HepG2 (cell line): ENCODE data around the gene TPRG1. TPM values are rescaled to one million over a fixed set of nuclear protein-coding genes. Genes with fewer than 3 reads are reported as not detected.

Source experiments
- ATAC-seq: fragments of 200-7000 bp; cut with Tn5 transposase; 3 replicates; pipeline ENCODE4 v1.9.1; 2020; ENCODE audit warnings: mild to moderate bottlenecking, moderate library complexity
- BruUV-seq: library from RNA; stranded (reverse); fragments of 400-500 nt; replicated peaks from 2 replicates; lab custom pipeline; 2021; lab: Mats Ljungman, UMichigan
- CTCF ChIA-PET: fragments of 300-600 bp; formaldehyde crosslinking; extraction: SDS; loops from one replicate; lab custom pipeline; 2021; ENCODE audit warnings: low total read pairs, inconsistent platforms, low intra/inter-chr PET ratio; lab: Yijun Ruan, JAX
- POLR2A ChIA-PET: fragments of 350-600 bp; sonication (Branson Sonifier 250); formaldehyde crosslinking; loops from one replicate; lab custom pipeline; 2020; ENCODE audit warnings: antibody characterized with exemption, inconsistent platforms; lab: Yijun Ruan, JAX
- DNase-seq: peaks from one replicate; pipeline ENCODE4 v3.0.0-alpha.2; 2015; ENCODE audit warnings: low spot score
- FAIRE-seq: peaks from 3 replicates; lab custom pipeline; 2011; peaks lifted over from hg19 to GRCh38; lab: Jason Lieb, UNC
- H2AFZ ChIP-seq: one replicate; pipeline ENCODE4 v1.6.1; 2011; ENCODE audit warnings: low read length, inconsistent platforms
- H3K27ac ChIP-seq: fragments of 300-600 bp; 3 replicates; pipeline ENCODE4 v1.8.0; 2011; ENCODE audit warnings: mixed run types, mild to moderate bottlenecking, mixed read lengths, low read length, inconsistent platforms; ENCODE audit not compliant: insufficient read depth; ENCODE audit errors: extremely low read length
- H3K27me3 ChIP-seq, 2 experiments: fragments of 200-600 bp in 1 of 2; 2 replicates in 1 of 2; 3 replicates in 1 of 2; pipeline versions ENCODE4 v1.6.0 to v1.8.0; 2011; ENCODE audit warnings: low read length in 2 of 2, mild to moderate bottlenecking in 2 of 2, moderate library complexity in 2 of 2, inconsistent platforms in 1 of 2; ENCODE audit not compliant: insufficient read depth in 2 of 2, control insufficient read depth in 1 of 2
- H3K36me3 ChIP-seq, 2 experiments: fragments of 200-600 bp in 1 of 2; replicated peaks in 1 of 2; 2 replicates in 1 of 2; 3 replicates in 1 of 2; pipeline versions ENCODE4 v1.5.1 to v1.8.0; 2011; ENCODE audit warnings: low read length in 2 of 2, inconsistent platforms in 1 of 2; ENCODE audit not compliant: insufficient read depth in 2 of 2, control insufficient read depth in 1 of 2
- H3K4me1 ChIP-seq: 2 replicates; pipeline ENCODE4 v1.5.1; 2012; ENCODE audit warnings: low read length, inconsistent platforms; ENCODE audit not compliant: insufficient read depth
- H3K4me2 ChIP-seq: 2 replicates; pipeline ENCODE4 v1.6.0; 2011; ENCODE audit warnings: low read depth, low read length, inconsistent platforms
- H3K4me3 ChIP-seq, 3 experiments: fragments of 200-600 bp in 1 of 3; sonication (generic), shearing (Covaris generic) in 1 of 3; replicated peaks in 1 of 3; 2 replicates each; pipeline ENCODE4 v1.5.1; 2011 to 2016; ENCODE audit warnings: low read length in 3 of 3, inconsistent platforms in 2 of 3, low read depth in 2 of 3, mild to moderate bottlenecking in 2 of 3, control low read depth in 1 of 3, mixed read lengths in 1 of 3; ENCODE audit not compliant: insufficient read depth in 1 of 3
- H3K79me2 ChIP-seq: one replicate; pipeline ENCODE4 v1.6.1; 2011; ENCODE audit warnings: low read length, inconsistent platforms; ENCODE audit not compliant: insufficient read depth
- H3K9ac ChIP-seq: 2 replicates; pipeline ENCODE4 v1.6.0; 2011; ENCODE audit warnings: mild to moderate bottlenecking, low read depth, low read length, inconsistent platforms; ENCODE audit not compliant: insufficient read depth
- H3K9me3 ChIP-seq: 2 replicates; pipeline ENCODE4 v1.5.1; 2012; ENCODE audit warnings: mild to moderate bottlenecking, low read length
- H4K20me1 ChIP-seq: 2 replicates; pipeline ENCODE4 v1.6.0; 2011; ENCODE audit warnings: inconsistent platforms, mild to moderate bottlenecking, low read length, moderate library complexity; ENCODE audit not compliant: insufficient read depth
- ARID4A ChIP-seq: sonication (generic); formaldehyde crosslinking; IDR thresholded peaks from 2 replicates; pipeline ENCODE4 v1.5.0; 2020; ENCODE audit warnings: mild to moderate bottlenecking, missing genetic modification reagents, borderline replicate concordance
- ASH2L ChIP-seq: fragments of 300-600, 200-600 bp; sonication (generic); IDR thresholded peaks from 2 replicates; pipeline ENCODE4 v1.7.0; 2017; ENCODE audit warnings: low read depth, mild to moderate bottlenecking, moderate library complexity, mixed read lengths, low read length; ENCODE audit not compliant: insufficient read length
- BHLHE40 ChIP-seq: IDR thresholded peaks from 2 replicates; pipeline ENCODE4 v1.6.1; 2011; ENCODE audit warnings: low read length, improper control_type of control experiment
- ELF4 ChIP-seq: sonication (generic); formaldehyde crosslinking; IDR thresholded peaks from 2 replicates; pipeline ENCODE4 v1.5.0; 2020; ENCODE audit warnings: missing genetic modification reagents, mild to moderate bottlenecking, moderate library complexity, borderline replicate concordance
- FOXO1 ChIP-seq: sonication (generic); formaldehyde crosslinking; IDR thresholded peaks from 2 replicates; pipeline ENCODE4 v1.4.0; 2020; ENCODE audit warnings: missing genetic modification reagents
- HOXA7 ChIP-seq: sonication (generic); formaldehyde crosslinking; IDR thresholded peaks from 2 replicates; pipeline ENCODE4 v1.8.1; 2022; ENCODE audit warnings: mild to moderate bottlenecking, missing genetic modification reagents, moderate library complexity
- LCORL ChIP-seq, 2 experiments: fragments of 450-650 bp in 1 of 2; sonication (generic) in 1 of 2; formaldehyde crosslinking in 1 of 2; IDR thresholded peaks; 2 replicates each; pipeline versions ENCODE4 v1.5.0 to v1.6.1; 2017 to 2020; ENCODE audit warnings: antibody characterized with exemption in 1 of 2, missing genetic modification reagents in 1 of 2
- ZFX ChIP-seq: sonication (generic); formaldehyde crosslinking; IDR thresholded peaks from 2 replicates; pipeline ENCODE4 v1.4.0; 2020; ENCODE audit warnings: mild to moderate bottlenecking, low read depth, missing genetic modification reagents, moderate library complexity
- ZNF12 ChIP-seq: sonication (generic); formaldehyde crosslinking; IDR thresholded peaks from 2 replicates; pipeline ENCODE4 v1.5.0; 2020; ENCODE audit warnings: missing genetic modification reagents
- ZNF225 ChIP-seq: sonication (generic); formaldehyde crosslinking; IDR thresholded peaks from 2 replicates; pipeline ENCODE4 v1.4.0; 2020; ENCODE audit warnings: mild to moderate bottlenecking, missing genetic modification reagents
- ZNF232 ChIP-seq: sonication (generic); formaldehyde crosslinking; IDR thresholded peaks from 2 replicates; pipeline ENCODE4 v1.4.0; 2020; ENCODE audit warnings: missing genetic modification reagents, borderline replicate concordance
- ZNF335 ChIP-seq: sonication (generic); formaldehyde crosslinking; IDR thresholded peaks from 2 replicates; pipeline ENCODE4 v1.4.0; 2020; ENCODE audit warnings: missing genetic modification reagents
- ZNF574 ChIP-seq: sonication (generic); formaldehyde crosslinking; IDR thresholded peaks from 2 replicates; pipeline ENCODE4 v1.4.0; 2020; ENCODE audit warnings: missing genetic modification reagents
- WGBS: methylation state at CpG from one replicate; pipeline ENCODE4 v1.1.6; 2017; ENCODE audit warnings: low lambda C conversion rate; 5-methylcytosine and 5-hydroxymethylcytosine counted together
- in situ Hi-C: cut with HindIII; loops from 2 replicates; pipeline ENCODE4 v1.10.0; 2017; ENCODE audit warnings: low pct_unique_long_range_greater_than_20kb; ENCODE audit not compliant: extremely low pct_ligation_motif_present
- intact Hi-C: fragments of 100-400 bp; cut with micrococcal nuclease; formaldehyde crosslinking; loops from one replicate; pipeline ENCODE4 v1.10.0; 2022; ENCODE audit not compliant: unreplicated experiment
- polyA plus RNA-seq, 8 experiments: library from polyadenylated mRNA; depleted of rRNA in 3 of 8; stranded (reverse) in 7 of 8; unstranded in 1 of 8; fragments of >200 nt; fragmentation: Illumina TruSeq in 4 of 8; extraction: Trizol in 4 of 8; gene quantifications; 2 replicates each; pipeline versions ENCODE4 v1.2.1 to v1.2.3, GENCODE V29; 2011 to 2016; ENCODE audit warnings: low read depth in 4 of 8, missing spikeins in 1 of 8, mixed read lengths in 1 of 8; ENCODE audit not compliant: insufficient read depth in 1 of 8
- total RNA-seq, 5 experiments: library from RNA; depleted of rRNA; stranded (reverse); fragments of >200 nt; fragmentation: Illumina TruSeq; extraction: Trizol; gene quantifications; 2 replicates each; pipeline ENCODE4 v1.2.3, GENCODE V29; 2016; ENCODE audit warnings: low read depth in 1 of 5
- TF ChIP-seq, protein P1 (sequence below): sonication (generic); formaldehyde crosslinking; IDR thresholded peaks from 2 replicates; pipeline ENCODE4 v1.4.0; 2020; ENCODE audit warnings: missing genetic modification reagents

The TPRG1 gene
- total and polyA plus RNA-seq, 2 of the 13 experiments (the other 11 are each of a cell fraction or from before 2014, with no cell fraction given): 0.17 TPM; not detected in 1

DNA sequence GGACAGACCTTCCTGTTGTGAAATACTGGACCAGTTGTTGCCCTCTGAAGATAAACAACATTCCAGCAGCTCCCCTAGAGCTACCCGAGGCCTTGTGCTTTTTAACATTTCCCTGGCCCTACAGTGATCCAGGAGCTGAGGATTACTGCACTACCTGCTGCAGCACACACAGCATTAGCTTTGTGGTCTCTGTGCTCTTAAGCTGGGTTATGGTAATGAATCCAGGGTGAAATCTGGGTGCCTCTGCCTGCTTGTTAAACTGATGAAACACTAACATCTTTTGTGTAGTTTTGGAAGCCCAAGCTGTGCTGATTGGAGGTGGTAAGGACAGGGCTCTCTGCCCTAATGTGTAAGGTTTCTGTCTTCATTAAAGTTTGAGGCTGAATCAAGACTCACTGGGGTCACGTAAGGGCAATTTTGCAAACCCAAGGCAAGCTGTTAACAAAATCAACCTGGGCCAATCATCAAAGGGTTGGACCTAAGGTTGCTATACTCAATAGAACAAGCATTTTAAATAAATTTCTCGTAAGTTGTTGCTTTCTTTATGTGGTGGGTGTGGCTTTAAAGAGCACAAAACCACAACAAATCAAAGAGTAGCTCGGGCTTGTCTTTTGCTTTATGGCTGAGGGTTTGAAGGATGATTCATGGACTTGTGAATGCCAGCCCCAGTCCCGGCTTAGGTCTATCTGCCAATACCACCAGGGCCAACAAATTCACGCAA lies 183.9 kb downstream of the TPRG1 start:
- in situ Hi-C loops (no loop called here), intact Hi-C loops (no loop called here)
- H3K4me1 ChIP-seq: peaks cover 27% of the 10 kb centered on the region
- H3K9me3 ChIP-seq: no peaks in the 10 kb centered on the region
- H3K4me2 ChIP-seq: peak overlapping the region; percentile 58; the same call in 1 of the 2 replicates
- WGBS: under 1% methylated on average over 6 of the region's 6 CpGs
- DNase-seq (peak; percentile 52), ATAC-seq (peak; percentile 99), FAIRE-seq (peak; percentile 77)
- H3K36me3 ChIP-seq: no peaks in the 10 kb centered on the region
- no peaks in the 10 kb centered on the region for H3K79me2 ChIP-seq
- H3K27me3 ChIP-seq: no peaks in the 10 kb centered on the region; a peak in 1 of 5 replicates
- H3K9ac ChIP-seq: no peak overlapping the region
- ChIA-PET CTCF (no interaction called here), POLR2A (interaction anchor here (0.9 kb wide), 1 partner anchor 16 kb away, joined by 3 read pairs; no protein-coding TSS in a partner anchor)
- no peak overlapping the region for H3K27ac ChIP-seq
- BruUV-seq: no TSS peak
- no peaks in the 10 kb centered on the region for H4K20me1 ChIP-seq
- H3K4me3 ChIP-seq: no peak overlapping the region
- no peak overlapping the region for H2AFZ ChIP-seq
- TF ChIP-seq ASH2L: no peak
- 0 out of 2 replicates have a peak, but pooled peaks have one; percentile 39 for TF ChIP-seq ZNF335
- TF ChIP-seq LCORL (IDR thresholded peaks at IDR 0.05): no peak
- TF ChIP-seq LCORL (CRISPR knock-in tag; IDR thresholded peaks at IDR 0.05): peak; percentile 82
- TF ChIP-seq ELF4 (CRISPR knock-in tag): no peak
- no peak for TF ChIP-seq ZNF574
- no peak for TF ChIP-seq ARID4A (CRISPR knock-in tag)
- TF ChIP-seq ZNF232 (CRISPR knock-in tag): no peak
- peak; percentile 94 for TF ChIP-seq FOXO1 (CRISPR knock-in tag)
- TF ChIP-seq ZNF225: no peak
- TF ChIP-seq ZNF12: 0 out of 2 replicates have a peak, but pooled peaks have one; percentile 44
- TF ChIP-seq, protein P1, sequence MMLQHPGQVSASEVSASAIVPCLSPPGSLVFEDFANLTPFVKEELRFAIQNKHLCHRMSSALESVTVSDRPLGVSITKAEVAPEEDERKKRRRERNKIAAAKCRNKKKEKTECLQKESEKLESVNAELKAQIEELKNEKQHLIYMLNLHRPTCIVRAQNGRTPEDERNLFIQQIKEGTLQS (CRISPR knock-in tag): no peak
- no peak for TF ChIP-seq HOXA7 (CRISPR knock-in tag)
- TF ChIP-seq ZFX (CRISPR knock-in tag): peak; percentile 62
- no peak for TF ChIP-seq BHLHE40
